ENCODE results near the gene TSHZ2.

TSHZ2 gene

DNA sequence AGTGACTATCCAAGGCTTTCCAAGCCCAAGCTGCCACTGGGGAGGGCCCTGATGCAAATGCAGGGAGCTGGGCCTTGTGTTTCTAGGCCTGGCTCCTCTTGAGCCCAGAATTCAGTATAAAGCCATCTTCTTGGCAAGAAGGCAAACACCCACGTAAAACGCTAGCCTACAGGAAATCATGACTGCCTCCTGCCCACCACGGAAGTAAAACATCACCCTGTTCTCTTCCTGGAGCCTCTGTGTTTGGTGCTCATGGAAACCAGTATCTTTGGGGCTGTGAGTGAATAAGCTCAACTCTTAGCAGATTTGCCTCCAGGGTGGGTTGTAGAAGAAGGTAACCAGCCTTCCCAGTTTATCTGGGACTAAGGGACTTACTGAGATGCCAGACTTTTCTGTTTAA lies 350.5 kb downstream of the TSHZ2 start:
- TF ChIP-seq SIN3A (IDR thresholded peaks at IDR 0.05; ENCODE audit: borderline replicate concordance, insufficient read depth, low read length) (no peak), FOXP2 (optimal IDR thresholded peaks at IDR 0.05; ENCODE audit: borderline replicate concordance, extremely low read depth, extremely low read length, insufficient read depth) (no peak), POLR2AphosphoS5 (IDR thresholded peaks at IDR 0.05; ENCODE audit: low read depth, low read length) (no peak), TAF1 (IDR thresholded peaks at IDR 0.05; ENCODE audit: borderline replicate concordance, insufficient read depth, low read length) (no peak)
- TF ChIP-seq, protein P1, sequence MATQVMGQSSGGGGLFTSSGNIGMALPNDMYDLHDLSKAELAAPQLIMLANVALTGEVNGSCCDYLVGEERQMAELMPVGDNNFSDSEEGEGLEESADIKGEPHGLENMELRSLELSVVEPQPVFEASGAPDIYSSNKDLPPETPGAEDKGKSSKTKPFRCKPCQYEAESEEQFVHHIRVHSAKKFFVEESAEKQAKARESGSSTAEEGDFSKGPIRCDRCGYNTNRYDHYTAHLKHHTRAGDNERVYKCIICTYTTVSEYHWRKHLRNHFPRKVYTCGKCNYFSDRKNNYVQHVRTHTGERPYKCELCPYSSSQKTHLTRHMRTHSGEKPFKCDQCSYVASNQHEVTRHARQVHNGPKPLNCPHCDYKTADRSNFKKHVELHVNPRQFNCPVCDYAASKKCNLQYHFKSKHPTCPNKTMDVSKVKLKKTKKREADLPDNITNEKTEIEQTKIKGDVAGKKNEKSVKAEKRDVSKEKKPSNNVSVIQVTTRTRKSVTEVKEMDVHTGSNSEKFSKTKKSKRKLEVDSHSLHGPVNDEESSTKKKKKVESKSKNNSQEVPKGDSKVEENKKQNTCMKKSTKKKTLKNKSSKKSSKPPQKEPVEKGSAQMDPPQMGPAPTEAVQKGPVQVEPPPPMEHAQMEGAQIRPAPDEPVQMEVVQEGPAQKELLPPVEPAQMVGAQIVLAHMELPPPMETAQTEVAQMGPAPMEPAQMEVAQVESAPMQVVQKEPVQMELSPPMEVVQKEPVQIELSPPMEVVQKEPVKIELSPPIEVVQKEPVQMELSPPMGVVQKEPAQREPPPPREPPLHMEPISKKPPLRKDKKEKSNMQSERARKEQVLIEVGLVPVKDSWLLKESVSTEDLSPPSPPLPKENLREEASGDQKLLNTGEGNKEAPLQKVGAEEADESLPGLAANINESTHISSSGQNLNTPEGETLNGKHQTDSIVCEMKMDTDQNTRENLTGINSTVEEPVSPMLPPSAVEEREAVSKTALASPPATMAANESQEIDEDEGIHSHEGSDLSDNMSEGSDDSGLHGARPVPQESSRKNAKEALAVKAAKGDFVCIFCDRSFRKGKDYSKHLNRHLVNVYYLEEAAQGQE (IDR thresholded peaks at IDR 0.05; ENCODE audit: insufficient read depth in 1 of 2, low read depth in 2 of 2, low read length in 2 of 2), result no peak

GRCh38 chr20:53324816-53325215 lies 352.7 kb downstream of the TSHZ2 start:
- TF ChIP-seq FOXP2 (optimal IDR thresholded peaks at IDR 0.05; ENCODE audit: borderline replicate concordance, extremely low read depth, extremely low read length, insufficient read depth) (no peak), TAF1 (IDR thresholded peaks at IDR 0.05; ENCODE audit: borderline replicate concordance, insufficient read depth, low read length) (no peak), SIN3A (IDR thresholded peaks at IDR 0.05; ENCODE audit: borderline replicate concordance, insufficient read depth, low read length) (no peak), POLR2AphosphoS5 (IDR thresholded peaks at IDR 0.05; ENCODE audit: low read depth, low read length) (no peak)
- TF ChIP-seq, protein P1 (IDR thresholded peaks at IDR 0.05; ENCODE audit: insufficient read depth in 1 of 2, low read depth in 2 of 2, low read length in 2 of 2), result no peak

GRCh38 chr20:53328961-53329360 lies 356.8 kb downstream of the TSHZ2 start:
- TF ChIP-seq FOXP2 (optimal IDR thresholded peaks at IDR 0.05; ENCODE audit: borderline replicate concordance, extremely low read depth, extremely low read length, insufficient read depth), result no peak
- TF ChIP-seq, protein P1 (IDR thresholded peaks at IDR 0.05; ENCODE audit: insufficient read depth in 1 of 2, low read depth in 2 of 2, low read length in 2 of 2), result no peak
- TF ChIP-seq POLR2AphosphoS5 (IDR thresholded peaks at IDR 0.05; ENCODE audit: low read depth, low read length), result no peak
- no peak for TF ChIP-seq TAF1 (IDR thresholded peaks at IDR 0.05; ENCODE audit: borderline replicate concordance, insufficient read depth, low read length)
- no peak for TF ChIP-seq SIN3A (IDR thresholded peaks at IDR 0.05; ENCODE audit: borderline replicate concordance, insufficient read depth, low read length)

- TF ChIP-seq TAF1 (IDR thresholded peaks at IDR 0.05; ENCODE audit: borderline replicate concordance, insufficient read depth, low read length) (no peak), SIN3A (IDR thresholded peaks at IDR 0.05; ENCODE audit: borderline replicate concordance, insufficient read depth, low read length) (no peak)
Measured at GRCh38 chr20:53329781-53330180, 357.6 kb downstream of the TSHZ2 start.

GRCh38 chr20:53330601-53331140 lies 358.5 kb downstream of the TSHZ2 start:
- no peak for TF ChIP-seq POLR2AphosphoS5 (IDR thresholded peaks at IDR 0.05; ENCODE audit: low read depth, low read length)
- TF ChIP-seq FOXP2 (optimal IDR thresholded peaks at IDR 0.05; ENCODE audit: borderline replicate concordance, extremely low read depth, extremely low read length, insufficient read depth), result no peak
- TF ChIP-seq SIN3A (IDR thresholded peaks at IDR 0.05; ENCODE audit: borderline replicate concordance, insufficient read depth, low read length), result no peak
- TF ChIP-seq TAF1 (IDR thresholded peaks at IDR 0.05; ENCODE audit: borderline replicate concordance, insufficient read depth, low read length), result no peak

DNA sequence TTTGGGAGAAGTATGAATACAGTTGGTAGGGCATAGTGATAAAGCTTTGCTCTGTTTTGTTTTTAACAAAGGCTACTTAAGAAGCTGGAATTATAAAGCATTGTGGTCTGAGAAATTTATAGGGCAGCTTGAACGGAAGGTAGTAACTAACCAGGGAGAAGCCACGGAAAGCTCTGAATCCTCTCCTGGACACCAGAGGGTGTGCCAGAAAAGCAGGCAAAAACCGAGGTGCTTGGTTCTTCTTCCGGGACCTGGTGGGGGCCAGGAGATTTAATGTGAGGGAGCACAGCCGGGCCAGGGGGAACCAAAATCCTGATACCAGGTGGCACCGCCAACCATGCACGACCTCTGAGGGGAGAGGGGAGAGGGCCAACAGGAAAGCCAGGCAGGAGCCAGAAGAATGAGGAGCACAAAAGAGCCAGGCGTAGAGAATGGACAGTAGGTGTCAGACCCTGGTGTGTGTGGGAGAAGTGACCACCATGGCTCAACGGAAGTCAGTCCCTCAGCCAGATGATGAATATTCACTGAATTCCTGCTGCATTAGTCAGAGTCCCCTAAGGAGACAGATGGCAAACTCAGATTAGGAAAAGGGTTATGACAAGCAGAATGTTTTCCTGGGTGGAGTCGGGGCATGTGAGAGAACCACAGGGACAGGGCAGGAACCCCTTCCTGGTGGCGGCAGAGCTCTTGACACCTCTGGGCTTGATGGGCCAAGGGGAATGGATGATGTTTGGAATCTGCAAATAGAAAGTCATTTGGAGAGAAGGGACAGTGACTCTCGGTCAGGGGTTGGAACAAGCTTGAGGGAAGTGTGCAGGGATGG lies 359.2 kb downstream of the TSHZ2 start:
- TF ChIP-seq SIN3A (IDR thresholded peaks at IDR 0.05; ENCODE audit: borderline replicate concordance, insufficient read depth, low read length) (no peak), FOXP2 (optimal IDR thresholded peaks at IDR 0.05; ENCODE audit: borderline replicate concordance, extremely low read depth, extremely low read length, insufficient read depth) (no peak), POLR2AphosphoS5 (IDR thresholded peaks at IDR 0.05; ENCODE audit: low read depth, low read length) (no peak)
- TF ChIP-seq, protein P1 (IDR thresholded peaks at IDR 0.05; ENCODE audit: insufficient read depth in 1 of 2, low read depth in 2 of 2, low read length in 2 of 2), result no peak

All from PFSK-1 (cell line).